Kidney epithelial cell (primary cell): Measurements from ENCODE around the gene RAMP3. TPM values are rescaled to one million over a fixed set of nuclear protein-coding genes. Genes with fewer than 3 reads are reported as not detected.

Experiments
- DNase-seq: peaks from one replicate; pipeline ENCODE4 v3.0.0-alpha.2; 2010; ENCODE audit warnings: low read depth
- H3K27me3 ChIP-seq: 2 replicates; pipeline ENCODE4 v1.6.0; 2011; ENCODE audit warnings: low read length; ENCODE audit not compliant: control insufficient read depth, insufficient read depth
- H3K36me3 ChIP-seq: 2 replicates; pipeline ENCODE4 v1.5.1; 2011; ENCODE audit warnings: low read length; ENCODE audit not compliant: control insufficient read depth, insufficient read depth
- H3K4me3 ChIP-seq: 2 replicates; pipeline ENCODE4 v1.5.1; 2011; ENCODE audit warnings: low read depth, mild to moderate bottlenecking, control low read depth, low read length
- CTCF ChIP-seq: IDR thresholded peaks from 2 replicates; pipeline ENCODE4 v1.5.1; 2011; ENCODE audit warnings: mild to moderate bottlenecking, moderate library complexity, low read length, control low read depth, inconsistent platforms; ENCODE audit not compliant: insufficient read depth, poor library complexity, severe bottlenecking
- total RNA-seq: library from RNA; depleted of rRNA; stranded (reverse); fragments of >200 nt; gene quantifications from 2 replicates; pipeline ENCODE4 v1.2.3, GENCODE V29; 2015

Gene RAMP3
- total RNA-seq, 1 donor from 2014 or later, result not detected

- TF ChIP-seq CTCF, result no peak
- DNase-seq, result no peak
Measured at GRCh38 chr7:45129181-45129800, 28.3 kb upstream of the RAMP3 start.

GRCh38 chr7:45129906-45130305 lies 27.7 kb upstream of the RAMP3 start:
- no peaks in the 10 kb centered on the region for H3K36me3 ChIP-seq
- DNase-seq, result no peak
- H3K27me3 ChIP-seq, result peaks cover 4% of the 10 kb centered on the region
- no peak overlapping the region for H3K4me3 ChIP-seq
- no peak for TF ChIP-seq CTCF

More at GRCh38 chr7:45129181-45129800, 28.3 kb upstream of the RAMP3 start:
- Histone ChIP-seq H3K27me3 (peaks cover 4% of the 10 kb centered on the region), H3K4me3 (no peak overlapping the region), H3K36me3 (no peaks in the 10 kb centered on the region)

- no peak for TF ChIP-seq CTCF
- no peaks in the 10 kb centered on the region for H3K36me3 ChIP-seq
Measured at GRCh38 chr7:45130910-45131309, 26.7 kb upstream of the RAMP3 start.

GRCh38 chr7:45131891-45132290 lies 25.7 kb upstream of the RAMP3 start:
- no peak for DNase-seq
- Histone ChIP-seq H3K27me3 (peaks cover 6% of the 10 kb centered on the region), H3K4me3 (no peak overlapping the region), H3K36me3 (no peaks in the 10 kb centered on the region)
- TF ChIP-seq CTCF, result no peak

More at GRCh38 chr7:45130910-45131309, 26.7 kb upstream of the RAMP3 start:
- DNase-seq, result no peak
- Histone ChIP-seq H3K27me3 (peaks cover 4% of the 10 kb centered on the region), H3K4me3 (no peak overlapping the region)

GRCh38 chr7:45132708-45133320 lies 24.8 kb upstream of the RAMP3 start:
- H3K27me3 ChIP-seq, result peaks cover 6% of the 10 kb centered on the region
- no peak overlapping the region for H3K4me3 ChIP-seq
- H3K36me3 ChIP-seq, result no peaks in the 10 kb centered on the region
- DNase-seq, result no peak
- no peak for TF ChIP-seq CTCF

GRCh38 chr7:45133352-45133751 lies 24.2 kb upstream of the RAMP3 start:
- no peak for TF ChIP-seq CTCF
- peaks cover 6% of the 10 kb centered on the region for H3K27me3 ChIP-seq
- H3K36me3 ChIP-seq, result no peaks in the 10 kb centered on the region
- no peak overlapping the region for H3K4me3 ChIP-seq
- no peak for DNase-seq
